SU-DHL-6 (cell line): ENCODE results near the gene PDE1A.

Experiments used
- CTCF ChIP-seq: fragments of 200-600 bp; sonication (generic); IDR thresholded peaks from one replicate; pipeline ENCODE4 v1.5.1; 2017; ENCODE audit warnings: antibody characterized with exemption, mild to moderate bottlenecking, low read length, moderate library complexity; ENCODE audit not compliant: insufficient read depth, poor library complexity, severe bottlenecking
- EZH2phosphoT487 ChIP-seq: fragments of 200-600 bp; sonication (generic), shearing (Covaris generic); conservative IDR thresholded peaks from 2 replicates; pipeline ENCODE4 v1.6.1; 2018; ENCODE audit warnings: mild to moderate bottlenecking, antibody characterized with exemption, low read length, moderate library complexity, mixed read lengths

DNA sequence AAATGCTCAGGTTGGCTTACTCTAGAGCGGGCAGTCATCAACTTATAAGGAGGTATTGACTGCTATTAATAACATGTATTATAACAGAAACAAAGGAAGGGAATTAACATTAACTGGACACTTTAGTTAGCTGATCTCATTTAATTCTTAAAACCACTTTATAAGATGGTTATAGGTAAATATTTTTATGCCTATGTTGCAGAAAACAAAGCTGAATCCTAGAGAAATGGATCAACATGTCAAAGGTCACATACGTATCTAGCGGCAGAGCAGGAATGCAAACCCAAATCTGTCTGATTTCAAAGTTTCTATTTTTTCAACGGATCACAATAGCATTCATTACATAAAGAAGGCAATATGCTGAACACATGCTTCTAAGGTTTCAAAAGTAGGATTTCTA lies 200.0 kb downstream of the PDE1A start:
- TF ChIP-seq CTCF (no peak), EZH2phosphoT487 (no peak)
